ENCODE data around the gene NUP43.
"Not testable (repeated sequence)": the region's sequence is repeated elsewhere in the genome, so short reads cannot be mapped to it uniquely, and the experiment has no call there.

The NUP43 gene, protein sequence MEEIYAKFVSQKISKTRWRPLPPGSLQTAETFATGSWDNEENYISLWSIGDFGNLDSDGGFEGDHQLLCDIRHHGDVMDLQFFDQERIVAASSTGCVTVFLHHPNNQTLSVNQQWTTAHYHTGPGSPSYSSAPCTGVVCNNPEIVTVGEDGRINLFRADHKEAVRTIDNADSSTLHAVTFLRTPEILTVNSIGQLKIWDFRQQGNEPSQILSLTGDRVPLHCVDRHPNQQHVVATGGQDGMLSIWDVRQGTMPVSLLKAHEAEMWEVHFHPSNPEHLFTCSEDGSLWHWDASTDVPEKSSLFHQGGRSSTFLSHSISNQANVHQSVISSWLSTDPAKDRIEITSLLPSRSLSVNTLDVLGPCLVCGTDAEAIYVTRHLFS

DNA sequence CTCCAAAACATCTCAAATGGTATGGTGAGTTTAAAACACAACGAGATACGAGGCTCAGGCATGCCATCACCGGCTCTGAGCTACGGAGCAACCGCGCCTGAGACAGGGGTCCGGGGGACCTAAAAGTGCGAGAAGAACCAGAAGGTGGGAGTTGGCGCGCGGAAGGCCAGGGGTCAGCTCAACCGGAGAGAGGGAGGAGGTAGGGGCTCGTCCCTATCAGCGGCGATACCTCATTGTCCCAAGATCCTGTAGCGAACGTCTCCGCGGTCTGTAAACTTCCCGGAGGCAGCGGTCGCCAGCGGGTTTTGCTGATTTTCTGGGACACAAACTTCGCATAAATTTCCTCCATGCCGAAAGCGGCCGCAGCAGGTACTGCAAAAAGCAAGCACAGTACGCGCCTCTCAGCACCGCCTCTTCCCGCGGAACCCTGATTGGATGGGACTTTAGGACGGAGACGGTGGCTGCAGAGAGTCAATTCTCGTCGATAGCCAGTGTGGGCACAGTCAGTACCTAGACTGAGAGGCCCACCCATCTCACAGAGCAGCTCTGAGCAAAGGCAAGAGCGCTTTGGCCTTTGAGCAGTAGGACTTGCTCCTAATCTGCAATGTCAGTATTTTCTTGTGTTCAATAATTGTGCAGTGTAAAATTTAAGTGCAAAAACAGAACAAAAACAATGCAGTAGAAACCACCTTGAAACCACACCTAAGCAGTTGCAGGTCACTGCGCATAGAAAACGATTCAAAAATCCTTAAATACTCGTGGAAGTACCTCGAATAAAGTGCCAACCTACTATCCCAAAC lies at the start of gene NUP43:
Gene NUP43 (minus strand): TSS at position 383 of the 800 bp plus-strand sequence. CDS start 34 bp downstream, at position 349.
- peak; percentile 98 for DNase-seq

DNA sequence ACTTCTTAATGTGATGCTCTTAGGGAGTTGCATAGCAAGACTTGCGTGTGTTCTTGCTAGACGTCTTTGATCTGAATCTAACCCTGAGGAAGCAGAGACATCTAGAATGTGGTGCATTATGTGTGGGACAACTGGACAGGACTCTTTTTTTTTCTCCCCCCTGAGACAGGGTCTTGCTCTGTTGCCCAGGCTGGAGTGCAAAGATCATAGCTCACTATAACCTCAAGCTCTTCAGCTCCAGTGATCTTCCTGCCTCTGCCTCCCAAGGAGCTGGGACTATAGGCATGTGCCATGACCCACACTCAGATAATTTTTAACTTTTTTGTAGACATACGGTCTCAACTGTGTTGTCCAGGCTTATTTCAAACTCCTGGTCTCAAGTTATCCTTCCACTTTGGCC lies 37.2 kb upstream of the NUP43 start:
- DNase-seq = no peak

DNA sequence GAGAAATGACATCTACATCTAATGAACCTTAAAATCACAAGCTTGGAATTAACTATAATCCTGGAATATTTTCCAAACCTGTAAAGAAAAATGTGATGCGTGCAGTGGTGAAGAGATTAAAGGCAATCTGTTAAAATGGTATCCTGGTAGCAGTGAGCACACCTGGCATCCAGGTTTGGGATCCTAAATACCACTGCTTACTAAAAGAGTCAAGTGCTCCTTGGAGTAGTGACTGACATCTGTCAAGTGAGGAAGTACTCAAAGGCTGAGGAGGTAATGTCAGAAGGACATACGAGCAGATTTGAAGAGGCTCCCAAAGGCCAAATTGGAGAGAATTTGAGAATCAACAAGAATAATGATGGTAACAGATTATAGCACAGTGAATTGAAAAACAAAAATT lies 36.0 kb upstream of the NUP43 start:
- no peak for DNase-seq

DNA sequence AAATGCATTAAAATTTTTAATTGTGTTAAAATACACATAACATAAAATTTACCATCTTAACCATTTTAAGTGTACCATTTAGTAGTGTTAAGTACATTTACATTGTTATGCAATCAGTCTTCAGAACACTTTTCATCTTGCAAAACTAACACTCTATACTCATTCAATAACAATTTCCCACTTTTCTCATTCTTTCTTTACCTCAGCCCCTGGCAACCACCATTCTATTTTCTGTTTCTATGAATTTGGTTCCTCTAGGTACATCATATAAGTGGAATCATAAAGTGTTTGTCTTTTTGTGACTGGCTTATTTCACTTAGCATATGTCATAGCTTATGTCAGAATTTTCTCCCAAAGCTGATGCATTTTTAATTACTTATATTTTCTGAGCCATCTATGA lies 35.4 kb upstream of the NUP43 start:
- no peak for DNase-seq

DNA sequence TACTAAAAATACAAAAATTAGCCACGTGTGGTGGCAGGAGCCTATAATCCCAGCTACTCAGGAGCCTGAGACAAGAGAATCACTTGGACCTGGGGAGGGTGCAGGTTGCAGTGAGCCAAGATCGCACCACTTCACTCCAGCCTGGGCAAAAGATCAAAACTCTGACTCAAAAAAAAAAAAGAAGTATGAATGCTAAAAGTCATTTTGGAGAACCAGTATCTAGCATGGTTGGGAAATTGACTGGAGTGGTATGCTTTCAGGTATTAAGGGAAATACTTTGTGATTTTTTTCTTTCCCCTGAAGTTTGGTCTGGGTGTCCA lies 33.3 kb upstream of the NUP43 start:
- no peak for DNase-seq

DNA sequence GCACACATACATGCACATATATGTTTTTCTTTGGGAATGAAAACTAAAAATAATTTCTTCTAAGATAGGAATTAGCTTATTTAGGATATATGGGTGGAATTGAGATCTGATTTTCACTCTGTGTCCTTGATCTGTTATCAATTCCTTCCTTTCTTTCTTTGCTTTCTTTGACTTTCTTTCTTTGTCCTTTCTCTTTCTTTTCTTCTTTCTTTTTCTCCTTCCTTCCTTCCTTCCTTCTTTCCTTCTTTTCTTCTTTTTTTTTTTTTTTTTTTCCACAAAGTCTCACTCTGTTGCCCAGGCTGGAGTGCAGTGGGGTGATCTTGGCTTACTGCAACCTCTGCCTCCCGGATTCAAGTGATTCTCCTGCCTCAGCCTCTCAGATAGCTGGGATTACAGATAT lies 31.3 kb upstream of the NUP43 start:
- no peak for DNase-seq

DNA sequence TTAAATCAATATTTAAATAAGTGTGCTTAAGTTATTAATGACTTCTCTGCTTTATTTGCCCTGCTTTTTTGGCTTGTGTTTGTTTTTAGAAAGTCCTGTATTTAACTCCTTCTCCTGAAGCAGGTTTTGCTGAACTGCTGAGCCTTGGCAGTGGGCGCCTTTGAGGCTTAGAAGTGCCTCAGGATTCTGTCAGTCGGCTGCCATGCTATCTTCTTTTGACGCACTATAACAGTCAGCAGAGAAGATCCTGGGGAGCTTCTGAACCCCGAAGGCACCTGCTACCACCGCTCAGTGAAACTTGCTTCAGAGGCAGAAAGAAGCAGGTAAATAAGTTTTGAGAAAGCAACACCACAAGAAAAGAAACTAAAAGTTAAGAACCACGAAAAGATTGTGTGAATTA lies 25.6 kb upstream of the NUP43 start:
- no peak for DNase-seq

DNA sequence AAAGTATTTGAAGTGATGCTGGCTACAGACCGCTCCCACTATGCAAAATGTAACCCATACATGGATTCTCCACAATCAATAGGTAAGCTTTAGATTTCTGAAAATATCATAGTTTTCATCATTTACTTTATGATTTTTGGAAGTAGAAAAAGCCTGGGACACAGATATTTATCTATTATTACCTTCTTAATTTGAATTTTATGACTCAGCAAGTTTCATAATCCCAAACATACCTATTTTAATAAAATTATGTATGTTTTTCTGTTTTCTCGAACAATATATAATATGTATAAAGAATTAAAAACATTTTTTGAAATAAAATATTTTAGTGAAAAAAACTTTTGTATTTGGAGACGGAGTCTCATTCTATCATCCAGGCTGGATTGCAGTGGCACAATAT lies 24.9 kb upstream of the NUP43 start:
- no peak for DNase-seq

DNA sequence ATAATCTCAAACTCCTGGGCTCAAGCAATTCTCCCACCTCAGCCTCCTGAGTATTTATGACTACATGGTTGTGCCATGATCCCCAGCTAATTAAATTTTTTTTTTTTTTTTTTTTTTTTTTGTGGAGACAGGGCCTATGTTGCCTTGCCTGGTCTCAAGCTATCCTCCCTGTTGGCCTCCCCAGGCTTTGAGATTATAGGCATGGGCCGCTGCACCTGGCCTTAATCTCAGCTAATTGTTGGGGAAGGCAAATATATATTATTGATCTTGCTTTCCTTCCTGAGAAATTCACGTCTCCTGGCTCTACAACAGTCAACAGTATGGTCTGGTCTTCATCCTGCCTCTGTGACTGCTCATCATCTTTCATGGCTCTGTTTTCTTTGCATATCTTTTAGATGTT lies 23.3 kb upstream of the NUP43 start:
- no peak for DNase-seq

DNA sequence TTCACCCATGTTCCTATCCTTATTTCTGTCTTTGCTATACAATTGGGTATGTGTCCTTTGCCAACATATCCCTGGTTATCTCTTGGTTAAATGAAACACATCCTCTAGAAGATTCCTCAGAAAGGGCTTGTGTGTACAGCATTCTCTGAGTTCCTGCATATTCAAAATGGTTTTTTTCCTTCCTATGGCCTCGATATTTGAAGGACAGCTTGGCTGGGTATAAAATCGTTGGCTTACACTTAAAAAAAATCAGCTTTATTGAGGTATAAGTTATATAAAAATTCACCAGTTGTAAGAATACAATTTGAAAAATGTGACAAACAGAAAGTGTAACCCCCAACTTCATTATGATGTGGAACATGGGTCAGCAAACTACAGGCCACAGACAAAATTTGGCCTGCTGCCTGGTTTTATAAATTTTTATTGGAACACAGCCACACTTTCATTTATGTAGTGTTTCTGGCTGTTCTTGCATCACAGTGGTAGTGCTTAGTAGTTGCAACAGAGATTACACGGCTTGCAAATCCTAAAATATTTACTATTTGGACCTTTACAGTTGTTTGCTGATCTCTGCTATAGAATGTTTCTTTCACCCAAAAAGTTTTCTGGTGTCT lies 19.9 kb upstream of the NUP43 start:
- peak; percentile 38 for DNase-seq

DNA sequence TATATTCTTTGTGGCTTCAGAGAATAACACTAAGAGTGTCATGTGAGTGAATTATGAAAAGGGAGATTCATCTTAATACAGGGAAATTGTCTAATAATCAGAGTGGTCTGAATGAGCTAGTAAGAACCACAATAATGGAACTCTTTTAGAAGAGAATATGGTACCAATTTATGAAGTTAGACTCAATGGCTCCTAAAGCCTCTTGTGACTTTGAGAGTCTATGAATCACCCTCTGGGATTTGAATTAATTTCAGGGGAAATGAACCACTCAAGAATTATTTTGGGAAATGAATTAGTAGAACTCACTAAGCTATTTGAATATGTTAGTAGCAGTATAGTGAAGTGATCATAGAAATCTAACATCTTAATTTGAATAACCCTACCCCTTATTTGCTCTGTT lies 17.5 kb upstream of the NUP43 start:
- no peak for DNase-seq

DNA sequence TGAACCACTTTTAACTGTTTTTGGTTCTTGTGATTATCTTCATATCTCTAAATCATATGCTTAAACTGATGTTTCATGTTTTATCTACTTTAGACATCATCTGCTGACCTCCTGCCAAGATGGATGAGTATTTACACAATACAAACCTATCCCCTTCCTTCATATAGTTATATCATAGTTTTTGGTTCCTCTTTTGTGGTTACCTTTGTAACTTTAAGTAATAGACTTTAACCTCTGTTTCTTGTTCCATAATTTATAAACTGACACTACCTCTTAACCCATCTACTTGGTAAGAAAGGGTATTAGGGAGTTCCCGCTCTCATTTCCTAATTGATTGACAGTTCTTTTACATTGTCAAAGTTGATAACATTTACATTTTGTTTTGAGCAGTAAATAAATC lies 15.1 kb upstream of the NUP43 start:
- peak; percentile 85 for DNase-seq

DNA sequence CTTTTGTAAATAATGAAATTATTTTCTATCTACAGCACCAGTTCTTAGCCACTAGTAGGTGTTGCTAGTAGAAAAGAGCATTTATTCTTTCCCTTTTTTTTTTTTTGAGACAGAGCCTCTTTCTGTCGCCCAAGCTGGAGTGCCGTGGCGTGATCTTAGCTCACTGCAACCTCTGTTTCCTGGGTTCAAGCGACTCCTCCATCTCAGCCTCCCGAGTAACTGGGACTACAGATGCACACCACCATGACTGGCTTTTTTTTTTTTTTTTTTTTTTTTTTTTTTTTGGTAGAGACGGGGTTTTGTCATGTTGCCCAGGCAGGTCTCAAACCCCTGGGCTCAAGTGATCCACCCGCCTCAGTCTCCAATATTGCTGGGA lies 9.9 kb upstream of the NUP43 start:
- DNase-seq = no peak

DNA sequence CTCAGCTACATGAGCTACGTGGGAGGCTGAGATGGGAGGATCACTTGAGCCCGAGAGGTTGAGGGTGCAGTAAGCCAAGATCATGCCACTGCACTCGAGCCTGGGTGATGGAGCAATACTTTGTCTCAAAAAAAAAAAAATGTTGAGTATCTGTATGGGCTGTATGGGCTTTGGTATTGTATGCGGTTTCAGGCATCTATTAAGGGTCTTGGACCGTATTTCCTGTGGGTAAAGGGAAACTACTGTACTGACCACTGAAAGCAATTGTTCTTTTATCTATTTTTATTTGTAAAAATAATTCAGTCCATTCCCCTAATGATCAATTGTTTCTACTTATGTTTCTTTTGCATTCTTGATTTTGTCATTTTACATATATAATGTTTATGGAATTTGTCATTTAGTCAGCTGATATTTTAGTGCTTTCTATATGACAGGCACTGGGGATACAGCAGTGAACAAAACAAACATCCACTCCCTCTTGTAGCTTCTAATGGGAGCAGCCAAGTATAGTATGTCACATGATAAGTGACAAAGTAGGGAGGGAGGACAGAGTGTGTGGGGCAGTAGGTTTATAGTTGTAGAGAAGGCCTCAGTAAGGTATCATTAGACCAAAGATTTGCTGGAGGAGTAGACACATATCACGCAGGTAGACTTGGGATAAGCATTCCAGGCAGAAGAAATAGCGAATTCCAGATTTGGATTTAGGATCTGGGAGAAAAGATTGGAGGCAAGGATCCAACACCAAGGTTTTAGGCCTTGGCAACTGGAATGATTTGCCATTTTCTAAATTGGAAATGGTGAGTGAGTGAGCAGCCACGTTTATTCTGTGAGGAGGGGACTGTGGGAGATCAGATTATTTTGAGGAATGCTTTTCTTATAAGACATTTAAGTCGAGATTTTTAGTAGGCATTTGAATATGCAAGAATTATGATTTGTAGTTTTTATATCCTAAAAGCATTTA lies 9.3 kb upstream of the NUP43 start:
- peak; percentile 28 for DNase-seq

DNA sequence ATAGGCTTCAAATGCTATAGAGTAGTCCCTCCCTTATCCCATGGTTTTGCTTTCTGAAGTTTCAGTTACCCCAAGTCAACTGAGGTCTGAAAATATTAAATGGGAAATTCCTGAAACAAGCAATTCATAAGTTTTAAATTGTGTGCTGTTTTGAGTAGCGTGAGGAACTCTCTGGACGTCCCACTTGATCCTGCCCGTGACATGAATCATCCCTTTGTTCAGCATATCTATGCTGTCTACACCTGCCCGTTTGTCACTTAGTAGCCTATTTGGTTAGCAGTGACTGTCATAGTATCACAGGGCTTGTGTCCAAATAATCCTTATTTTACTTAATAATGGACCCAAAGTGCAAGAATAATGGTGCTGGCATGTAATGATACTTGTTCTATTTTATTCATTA lies 8.2 kb upstream of the NUP43 start:
- no peak for DNase-seq

DNA sequence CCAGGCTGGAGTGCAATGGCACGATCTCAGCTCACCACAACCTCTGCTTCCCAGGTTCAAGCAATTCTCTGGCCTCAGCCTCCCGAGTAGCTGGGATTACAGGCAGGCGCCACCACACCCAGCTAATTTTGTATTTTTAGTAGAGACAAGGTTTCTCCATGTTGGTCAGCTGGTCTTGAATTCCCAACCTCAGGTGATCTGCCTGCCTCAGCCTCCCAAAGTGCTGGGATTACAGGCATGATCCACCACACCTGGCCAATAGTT lies 7.0 kb upstream of the NUP43 start:
- DNase-seq = not testable (repeated sequence)

DNA sequence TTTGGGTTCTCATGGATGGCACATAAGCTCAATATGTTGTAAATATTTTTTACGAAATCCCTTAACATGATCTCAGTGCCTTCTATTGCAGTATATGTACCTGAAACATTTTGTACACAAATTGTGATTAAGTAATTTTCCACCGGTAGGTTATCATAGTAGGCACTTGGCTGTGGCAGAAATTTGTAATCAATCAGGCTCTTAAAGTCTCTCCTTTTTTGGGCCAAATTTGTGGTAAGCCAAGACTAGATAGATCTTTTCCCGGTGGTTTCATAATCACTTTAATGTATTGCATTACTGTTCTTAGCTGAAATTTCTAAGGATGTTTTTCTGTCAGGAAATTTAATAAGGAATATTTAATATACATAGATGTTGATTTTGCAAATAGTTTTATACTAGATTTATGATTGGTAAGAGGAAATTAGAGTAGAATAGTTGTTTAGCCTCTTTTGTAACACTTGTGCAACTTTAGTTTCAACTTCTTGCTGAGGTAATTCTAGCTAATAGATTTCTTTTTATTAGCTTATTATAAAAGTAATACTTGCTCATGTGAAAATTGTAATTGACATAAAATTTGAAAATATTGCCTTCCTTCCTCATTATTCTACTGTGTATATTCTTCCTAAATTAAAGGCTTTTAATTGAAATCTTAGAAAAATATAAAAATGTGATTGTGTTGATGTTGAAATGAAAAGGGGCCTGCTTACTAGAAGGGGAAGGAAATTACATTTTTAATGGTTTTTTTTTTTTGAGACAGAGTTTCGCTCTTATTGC lies 6.5 kb upstream of the NUP43 start:
- peak; percentile 47 for DNase-seq

DNA sequence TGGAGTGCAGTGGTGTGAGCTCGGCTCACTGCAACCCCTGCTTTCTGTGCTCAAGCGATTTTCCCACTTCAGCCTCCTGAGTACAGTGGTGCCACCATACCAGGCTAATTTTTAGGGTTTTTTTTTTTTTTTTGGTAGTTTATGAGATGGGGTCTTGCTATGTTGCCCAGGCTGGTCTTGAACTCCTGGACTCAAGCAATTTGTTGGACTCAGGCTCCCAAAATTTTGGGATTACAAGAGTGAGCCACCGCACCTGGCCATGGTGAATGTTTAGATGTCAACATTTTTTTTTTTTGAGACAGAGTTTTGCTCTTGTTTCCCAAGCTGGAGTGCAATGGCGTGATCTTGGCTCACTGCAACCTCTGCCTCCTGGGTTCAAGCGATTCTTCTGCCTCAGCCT lies 5.6 kb upstream of the NUP43 start:
- DNase-seq = not testable (repeated sequence)

DNA sequence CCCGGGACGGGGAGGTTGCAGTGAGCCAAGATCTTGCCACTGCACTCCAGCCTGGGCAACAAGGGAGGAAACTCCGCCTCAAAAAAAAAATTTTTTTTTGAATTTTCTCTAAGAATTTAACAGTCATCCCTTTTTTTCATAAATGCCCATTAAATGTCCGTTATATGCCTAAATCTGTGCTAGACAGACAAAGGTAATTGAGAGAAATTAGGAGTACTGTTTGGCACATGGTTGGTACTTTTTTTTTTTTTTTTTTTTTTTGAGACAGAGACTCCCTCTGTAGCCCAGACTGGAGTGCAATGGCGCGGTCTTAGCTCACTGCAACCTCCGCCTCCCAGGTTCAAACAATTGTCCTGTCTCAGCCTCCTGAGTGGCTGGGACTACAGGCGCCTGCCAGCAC lies 4.9 kb upstream of the NUP43 start:
- DNase-seq = no peak

DNA sequence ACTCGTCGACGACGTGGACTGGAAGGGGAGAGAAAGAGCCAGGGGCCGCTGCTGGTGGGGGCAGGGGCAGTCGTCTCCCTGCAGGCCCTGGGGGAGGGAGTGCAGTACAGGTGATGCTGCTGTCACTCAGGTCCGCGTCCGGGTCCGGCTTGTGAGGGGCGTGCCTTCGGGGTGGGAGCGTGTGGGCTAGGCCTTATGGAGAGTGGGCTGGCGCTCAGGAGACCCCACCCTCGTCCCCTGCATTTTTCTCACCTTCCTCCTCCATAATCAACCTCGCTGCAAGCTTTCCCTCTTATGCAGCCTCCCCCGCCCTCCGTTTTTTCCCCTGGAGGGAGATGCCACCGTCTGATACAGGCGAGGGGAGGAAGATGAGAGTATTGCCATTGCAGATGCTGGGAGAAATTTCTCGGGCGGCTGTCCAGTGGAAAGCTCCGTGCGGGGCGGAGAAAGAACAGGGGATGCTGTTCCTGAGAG lies 3.8 kb upstream of the NUP43 start:
- peak; percentile 83 for DNase-seq

DNA sequence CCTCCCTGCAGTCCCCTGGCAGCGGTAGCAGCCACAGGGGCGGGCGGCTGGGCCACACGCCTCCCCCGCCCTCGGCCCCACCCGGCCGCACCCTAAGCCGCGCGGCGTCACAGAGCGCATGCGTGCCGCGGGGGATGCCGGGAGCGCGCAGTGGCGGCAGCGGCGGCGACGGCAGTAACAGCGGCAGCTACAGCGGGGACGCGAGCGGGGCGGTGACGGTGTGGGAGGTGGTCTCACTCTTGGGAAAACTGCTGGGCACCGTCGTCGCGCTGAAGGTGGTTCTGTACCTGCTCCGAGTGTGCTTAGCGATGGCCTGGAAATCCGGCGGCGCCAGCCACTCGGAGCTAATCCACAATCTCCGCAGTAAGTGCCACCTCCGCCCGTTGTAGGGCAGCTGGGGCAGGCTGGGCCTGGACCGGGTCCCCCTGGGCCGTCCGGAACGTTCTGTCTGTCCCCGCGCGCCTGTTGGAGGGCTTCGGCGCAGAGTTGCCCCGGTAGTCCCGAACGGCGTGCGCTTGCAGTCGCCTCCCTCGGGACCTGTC lies 3.3 kb upstream of the NUP43 start, which contains the start of gene PCMT1:
Gene PCMT1 (plus strand): TSS at position 148 of the 542 bp plus-strand sequence. CDS start 161 bp downstream, at position 309.
- DNase-seq = peak; percentile 97

DNA sequence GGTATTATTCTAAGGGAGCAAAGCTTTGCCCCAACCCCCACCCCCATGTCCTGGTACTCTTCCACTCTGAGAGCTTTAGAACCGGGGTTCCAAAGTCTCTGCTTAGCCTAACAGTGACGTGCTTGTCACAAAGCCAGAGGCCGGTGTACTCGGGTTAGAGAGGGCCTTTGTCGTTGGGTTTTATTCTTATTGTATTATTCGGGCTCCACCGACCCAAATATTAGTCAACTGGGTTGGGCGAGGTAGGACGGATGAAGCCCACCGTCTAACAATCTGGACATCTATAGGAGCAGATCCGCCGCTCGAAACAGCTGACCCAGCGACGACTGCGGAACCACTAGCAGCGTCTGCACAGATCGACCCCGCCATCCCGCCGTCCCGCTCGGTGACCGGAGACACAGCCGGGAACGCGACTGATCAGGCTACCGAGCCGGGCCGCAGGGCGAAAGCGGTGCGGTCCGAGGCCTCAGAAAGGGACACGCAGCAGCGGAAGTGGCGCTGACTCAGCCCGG lies 2.8 kb upstream of the NUP43 start:
- not testable (repeated sequence) for DNase-seq

All from hematopoietic multipotent progenitor cell treated with erythropoietin and hydrocortisone succinate and interleukin-3 and kit ligand, for 4 days (in vitro differentiated cells).